ENCODE measurements around the gene S100Z. TPM values are rescaled to one million over a fixed set of nuclear protein-coding genes. Genes with fewer than 3 reads are reported as not detected.
"Not testable (repeated sequence)": the region's sequence is repeated elsewhere in the genome, so short reads cannot be mapped to it uniquely, and the experiment has no call there.

The S100Z gene
- total RNA-seq, 2 experiments from 2014 or later = 2.5 to 2.6 TPM

DNA sequence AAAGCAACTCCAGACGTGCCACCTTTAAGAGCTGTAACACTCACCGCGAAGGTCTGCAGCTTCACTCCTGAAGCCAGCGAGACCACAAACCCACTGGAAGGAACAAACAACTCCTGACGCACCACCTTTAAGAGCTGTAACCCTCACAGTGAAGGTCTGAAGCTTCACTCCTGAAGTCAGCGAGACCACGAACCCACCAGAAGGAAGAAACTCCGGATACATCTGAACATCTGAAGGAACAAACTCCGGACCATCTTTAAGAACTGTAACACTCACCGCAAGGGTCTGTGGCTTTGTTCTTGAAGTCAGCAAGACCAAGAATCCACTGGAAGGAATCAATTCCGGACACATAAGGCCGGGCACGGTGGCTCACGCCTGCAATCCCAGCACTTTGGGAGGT lies 64.9 kb downstream of the S100Z start:
- POLR2A ChIA-PET = not testable (repeated sequence)

DNA sequence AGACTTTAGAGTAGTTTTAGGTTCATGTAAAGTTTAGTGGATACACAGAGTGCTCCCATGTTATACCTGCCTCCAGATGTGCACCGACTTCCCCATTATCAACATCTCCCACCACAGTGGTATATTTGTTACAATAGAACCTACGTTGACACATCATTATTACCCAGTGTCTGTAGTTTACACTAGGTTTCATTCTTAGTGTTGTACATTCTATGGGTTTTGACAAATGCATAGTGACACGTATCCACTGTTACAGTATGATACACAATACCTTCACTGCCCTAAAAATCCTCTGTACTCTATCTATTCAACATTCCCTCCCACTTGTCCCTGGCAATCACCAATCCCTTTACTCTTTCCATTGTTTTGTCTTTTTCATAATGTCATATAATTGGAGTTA lies 68.7 kb downstream of the S100Z start:
- Mint-ChIP-seq H3K27me3 (peaks cover 6% of the 10 kb centered on the region), H3K9me3 (peaks cover 3% of the 10 kb centered on the region), H3K36me3 (ENCODE audit: low read depth) (peaks cover 8% of the 10 kb centered on the region), H3K27ac (no peak overlapping the region), H3K4me3 (no peak overlapping the region), H3K4me1 (no peaks in the 10 kb centered on the region)
- no peak for DNase-seq
- CTCF ChIA-PET = no interaction called here
- POLR2A ChIA-PET = no interaction called here

More for the DNA sequence above, 64.9 kb downstream of the S100Z start:
- H3K9me3 Mint-ChIP-seq; H3K4me3 Mint-ChIP-seq; H3K36me3 Mint-ChIP-seq (ENCODE audit: low read depth); H3K27ac Mint-ChIP-seq; CTCF ChIA-PET; H3K4me1 Mint-ChIP-seq; DNase-seq; H3K27me3 Mint-ChIP-seq: not testable (repeated sequence)

DNA sequence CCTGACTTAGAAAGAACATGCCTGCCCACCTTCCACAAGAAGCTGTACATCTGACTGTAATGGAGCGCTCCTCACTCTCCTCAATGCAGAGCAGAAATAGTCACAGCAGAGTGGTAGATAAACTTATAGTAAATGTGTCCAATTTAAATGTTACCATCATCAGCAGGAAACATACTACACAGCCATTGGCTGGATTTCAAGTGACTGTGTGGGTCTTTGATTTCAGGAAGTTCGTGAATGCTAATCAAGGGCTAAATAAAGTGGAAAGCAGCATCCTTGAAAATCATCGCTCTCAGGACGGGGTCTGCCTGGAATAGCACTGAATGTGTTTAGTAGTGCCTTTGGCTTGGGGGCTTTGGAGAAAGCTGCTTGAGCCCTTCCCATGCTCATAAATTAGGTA lies 70.7 kb downstream of the S100Z start:
- no peaks in the 10 kb centered on the region for H3K9me3 Mint-ChIP-seq
- no peaks in the 10 kb centered on the region for H3K4me1 Mint-ChIP-seq
- POLR2A ChIA-PET = no interaction called here
- CTCF ChIA-PET = no interaction called here
- peaks cover 6% of the 10 kb centered on the region for H3K27me3 Mint-ChIP-seq
- H3K36me3 Mint-ChIP-seq (ENCODE audit: low read depth) = no peaks in the 10 kb centered on the region
- DNase-seq = no peak
- no peak overlapping the region for H3K4me3 Mint-ChIP-seq
- H3K27ac Mint-ChIP-seq = no peak overlapping the region

DNA sequence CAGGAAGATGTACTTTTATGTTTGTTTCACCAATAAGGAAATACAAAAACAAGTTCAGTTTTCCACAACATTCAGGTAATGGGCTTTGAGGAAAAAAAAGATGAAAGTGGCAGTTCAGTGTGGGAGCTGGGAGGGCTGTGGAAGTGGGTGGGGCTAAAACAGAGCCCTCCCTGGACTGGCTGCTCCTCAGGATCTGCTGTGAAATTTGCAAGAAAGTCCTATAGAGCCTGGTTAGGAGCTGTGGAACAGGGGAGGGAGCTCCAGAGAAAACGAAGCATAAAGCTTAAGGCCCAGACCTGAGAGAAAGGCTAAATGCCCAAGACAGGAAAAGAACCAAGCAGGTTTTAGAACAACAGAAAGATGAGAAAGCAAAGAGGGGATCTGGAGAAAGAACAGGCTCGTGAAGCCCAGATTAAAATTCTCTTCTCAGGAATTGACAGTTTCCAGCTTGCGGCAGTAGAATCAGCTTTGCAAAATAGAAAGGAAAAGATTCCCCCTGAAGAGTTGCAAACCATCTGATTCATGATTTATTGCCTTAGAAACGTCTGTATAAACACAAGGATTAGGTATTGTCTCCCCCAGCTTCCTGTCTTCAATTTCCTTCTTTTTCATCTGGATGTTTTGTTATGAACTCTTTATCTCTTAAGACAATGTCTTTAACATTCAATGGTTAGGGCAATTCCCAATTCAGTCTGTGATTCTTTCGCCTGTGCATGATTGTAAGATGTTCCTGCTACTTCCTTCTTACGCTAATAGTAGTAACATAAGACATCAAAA lies 76.7 kb downstream of the S100Z start:
- DNase-seq = no peak
- H3K27me3 Mint-ChIP-seq = peaks cover 11% of the 10 kb centered on the region
- CTCF ChIA-PET = no interaction called here
- POLR2A ChIA-PET = no interaction called here
- no peak overlapping the region for H3K27ac Mint-ChIP-seq
- no peak overlapping the region for H3K4me3 Mint-ChIP-seq
- no peaks in the 10 kb centered on the region for H3K36me3 Mint-ChIP-seq (ENCODE audit: low read depth)
- no peaks in the 10 kb centered on the region for H3K9me3 Mint-ChIP-seq
- H3K4me1 Mint-ChIP-seq = no peaks in the 10 kb centered on the region

DNA sequence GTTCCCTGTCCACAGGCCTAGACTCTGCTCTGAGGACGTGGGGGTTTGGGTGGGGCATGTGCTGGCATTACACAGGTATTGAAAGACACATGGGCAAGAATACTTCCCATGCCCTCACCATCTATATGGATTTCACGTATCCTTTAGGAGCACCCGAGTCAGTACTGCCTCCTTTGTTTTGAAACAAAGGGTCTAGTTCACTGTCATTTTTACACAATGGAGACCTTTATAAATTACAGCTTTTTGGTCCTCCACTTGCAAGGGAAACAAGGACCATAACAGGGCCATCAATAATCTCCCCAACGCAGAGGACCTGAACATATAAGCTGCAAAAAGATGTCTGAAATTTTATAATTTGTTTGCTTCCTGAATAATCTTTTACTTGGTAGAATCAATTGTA lies 78.1 kb downstream of the S100Z start:
- H3K4me3 Mint-ChIP-seq = no peak overlapping the region
- H3K9me3 Mint-ChIP-seq = no peaks in the 10 kb centered on the region
- ChIA-PET POLR2A (no interaction called here), CTCF (no interaction called here)
- no peaks in the 10 kb centered on the region for H3K36me3 Mint-ChIP-seq (ENCODE audit: low read depth)
- H3K27me3 Mint-ChIP-seq = peaks cover 11% of the 10 kb centered on the region
- DNase-seq = no peak
- H3K27ac Mint-ChIP-seq = no peak overlapping the region
- H3K4me1 Mint-ChIP-seq = no peaks in the 10 kb centered on the region

DNA sequence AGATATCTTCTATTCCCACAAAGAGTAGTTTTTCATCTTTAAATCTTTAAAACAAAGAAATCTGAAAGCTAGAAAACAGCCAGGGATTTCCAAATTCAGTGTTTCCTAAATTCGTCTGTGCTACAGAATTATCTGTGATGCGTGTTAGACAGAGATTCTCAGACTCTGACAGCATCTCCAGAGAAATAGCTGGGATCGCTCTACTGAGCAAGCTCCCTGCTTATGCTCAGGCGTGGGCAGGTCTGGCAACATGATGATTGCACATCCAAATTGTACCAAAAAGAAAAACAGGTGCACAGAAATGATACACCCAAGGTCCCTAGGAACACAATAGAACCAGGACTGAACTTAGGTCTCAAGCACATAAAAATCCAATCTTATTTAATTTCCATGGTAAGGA lies 80.3 kb downstream of the S100Z start:
- DNase-seq = no peak
- H3K27ac Mint-ChIP-seq = no peak overlapping the region
- no peaks in the 10 kb centered on the region for H3K36me3 Mint-ChIP-seq (ENCODE audit: low read depth)
- no peaks in the 10 kb centered on the region for H3K9me3 Mint-ChIP-seq
- ChIA-PET POLR2A (no interaction called here), CTCF (no interaction called here)
- no peak overlapping the region for H3K4me3 Mint-ChIP-seq
- H3K4me1 Mint-ChIP-seq = no peaks in the 10 kb centered on the region
- peaks cover 15% of the 10 kb centered on the region for H3K27me3 Mint-ChIP-seq

DNA sequence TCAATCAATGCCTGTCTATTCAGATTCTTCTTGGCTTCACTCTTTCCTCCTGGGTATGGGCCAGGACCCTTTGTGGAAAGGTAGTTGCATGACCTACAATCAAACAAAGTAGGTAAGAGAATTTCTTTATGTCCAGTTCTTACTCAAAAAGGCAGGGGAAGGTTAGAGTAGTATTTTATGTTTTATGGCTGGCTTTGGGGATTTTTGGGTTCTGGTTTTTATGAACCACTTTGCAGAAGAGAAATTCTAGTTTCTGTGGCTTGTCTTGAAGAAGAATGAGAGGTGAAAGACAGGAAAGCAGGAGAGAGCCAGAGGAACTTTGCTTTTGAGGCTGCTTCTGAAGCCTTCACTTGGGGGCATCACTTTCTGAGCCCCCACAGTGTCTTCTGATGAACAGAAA lies 88.4 kb downstream of the S100Z start:
- no peak for DNase-seq
- no peaks in the 10 kb centered on the region for H3K36me3 Mint-ChIP-seq (ENCODE audit: low read depth)
- ChIA-PET CTCF (no interaction called here), POLR2A (no interaction called here)
- H3K27me3 Mint-ChIP-seq = peaks cover 8% of the 10 kb centered on the region
- no peak overlapping the region for H3K27ac Mint-ChIP-seq
- H3K9me3 Mint-ChIP-seq = no peaks in the 10 kb centered on the region
- H3K4me1 Mint-ChIP-seq = peaks cover 15% of the 10 kb centered on the region
- H3K4me3 Mint-ChIP-seq = no peak overlapping the region

DNA sequence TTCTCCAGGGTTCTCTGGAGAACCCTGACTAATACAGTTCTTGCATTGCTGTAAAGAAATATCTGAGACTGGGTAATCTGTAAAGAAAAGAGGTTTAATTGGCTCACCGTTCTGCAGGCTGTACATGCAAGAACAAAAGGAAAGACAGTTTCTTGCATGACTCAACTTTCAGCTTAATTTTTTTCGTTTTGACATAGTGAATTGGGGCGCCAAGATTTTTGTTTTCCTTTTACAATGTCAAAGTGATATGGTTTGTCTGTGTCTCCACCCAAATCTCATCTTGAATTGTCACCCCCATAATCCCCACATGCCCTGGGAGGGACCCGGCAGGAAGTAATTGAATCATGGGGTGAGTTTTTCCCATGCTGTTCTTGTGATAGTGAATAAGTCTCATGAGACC lies 91.2 kb downstream of the S100Z start:
- DNase-seq = no peak
- ChIA-PET POLR2A (no interaction called here), CTCF (no interaction called here)
- Mint-ChIP-seq H3K27me3 (peaks cover 13% of the 10 kb centered on the region), H3K4me1 (peaks cover 15% of the 10 kb centered on the region), H3K36me3 (ENCODE audit: low read depth) (no peaks in the 10 kb centered on the region), H3K9me3 (no peaks in the 10 kb centered on the region), H3K4me3 (no peak overlapping the region), H3K27ac (no peak overlapping the region)

DNA sequence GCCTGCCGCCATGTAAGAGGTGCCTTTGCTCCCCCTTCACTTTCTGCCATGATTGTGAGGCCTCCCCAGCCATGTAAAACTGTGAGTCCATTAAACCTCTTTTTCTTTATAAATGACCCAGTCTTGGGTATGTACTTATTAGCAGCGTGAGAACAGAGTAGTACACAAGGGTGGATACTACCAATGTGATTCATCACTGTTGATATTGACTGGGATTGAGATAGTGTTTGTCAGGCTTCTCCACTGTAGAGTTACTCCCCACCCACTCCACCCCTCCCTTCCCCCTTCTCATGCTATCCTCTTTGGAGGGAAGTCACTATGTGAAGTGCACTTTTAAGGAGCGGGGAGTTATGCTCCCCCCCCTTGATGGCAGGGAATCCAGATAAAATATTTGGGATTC lies 91.6 kb downstream of the S100Z start:
- H3K36me3 Mint-ChIP-seq (ENCODE audit: low read depth) = no peaks in the 10 kb centered on the region
- ChIA-PET POLR2A (no interaction called here), CTCF (no interaction called here)
- H3K27me3 Mint-ChIP-seq = peaks cover 13% of the 10 kb centered on the region
- no peak overlapping the region for H3K4me3 Mint-ChIP-seq
- H3K27ac Mint-ChIP-seq = no peak overlapping the region
- DNase-seq = no peak
- peaks cover 15% of the 10 kb centered on the region for H3K4me1 Mint-ChIP-seq
- H3K9me3 Mint-ChIP-seq = no peaks in the 10 kb centered on the region

DNA sequence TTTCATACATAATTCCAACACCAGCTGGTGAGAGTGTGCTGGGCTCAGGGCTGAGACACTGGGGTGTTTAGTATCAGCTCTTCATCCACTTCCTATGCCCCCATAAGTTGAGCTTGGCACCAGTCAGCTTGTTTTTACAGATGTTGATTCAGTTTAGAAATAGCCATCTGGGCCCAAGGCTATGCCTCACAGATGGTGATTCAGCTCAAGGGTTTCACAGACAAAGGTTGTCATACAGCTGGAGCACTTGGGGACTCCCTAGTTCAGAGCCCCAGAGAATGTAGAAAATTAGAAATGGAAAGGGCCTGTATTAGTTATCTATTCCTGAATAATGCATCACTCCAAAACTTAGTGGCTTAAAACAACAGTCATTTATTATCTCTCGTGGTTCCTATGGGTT lies 92.8 kb downstream of the S100Z start:
- POLR2A ChIA-PET = no interaction called here

DNA sequence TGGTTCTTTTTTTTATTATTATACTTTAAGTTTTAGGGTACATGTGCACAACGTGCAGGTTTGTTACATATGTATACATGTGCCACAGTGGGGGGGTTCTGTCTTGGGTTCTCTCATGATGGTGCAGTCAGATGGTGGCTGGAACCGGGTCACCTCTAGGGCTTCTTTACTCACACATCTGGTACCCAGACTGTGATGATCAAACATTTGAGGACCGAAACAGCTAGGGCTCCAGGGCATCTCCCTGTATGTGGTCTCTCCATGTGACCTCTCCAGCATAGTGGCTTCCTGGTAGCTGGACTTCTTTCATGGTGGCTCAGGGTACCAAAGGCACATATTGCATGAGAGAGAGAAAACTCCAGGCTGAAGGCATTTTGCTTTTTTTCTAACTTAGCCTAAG lies 93.2 kb downstream of the S100Z start:
- Mint-ChIP-seq H3K4me3 (no peak overlapping the region), H3K36me3 (ENCODE audit: low read depth) (no peaks in the 10 kb centered on the region), H3K4me1 (peaks cover 12% of the 10 kb centered on the region), H3K27ac (no peak overlapping the region), H3K9me3 (no peaks in the 10 kb centered on the region), H3K27me3 (peaks cover 21% of the 10 kb centered on the region)
- DNase-seq = no peak
- ChIA-PET POLR2A (no interaction called here), CTCF (no interaction called here)

More for the DNA sequence above, 92.8 kb downstream of the S100Z start:
- H3K9me3 Mint-ChIP-seq = no peaks in the 10 kb centered on the region
- H3K36me3 Mint-ChIP-seq (ENCODE audit: low read depth) = no peaks in the 10 kb centered on the region
- peaks cover 20% of the 10 kb centered on the region for H3K27me3 Mint-ChIP-seq
- H3K27ac Mint-ChIP-seq = no peak overlapping the region
- DNase-seq = no peak
- peaks cover 15% of the 10 kb centered on the region for H3K4me1 Mint-ChIP-seq
- CTCF ChIA-PET = no interaction called here
- H3K4me3 Mint-ChIP-seq = no peak overlapping the region

DNA sequence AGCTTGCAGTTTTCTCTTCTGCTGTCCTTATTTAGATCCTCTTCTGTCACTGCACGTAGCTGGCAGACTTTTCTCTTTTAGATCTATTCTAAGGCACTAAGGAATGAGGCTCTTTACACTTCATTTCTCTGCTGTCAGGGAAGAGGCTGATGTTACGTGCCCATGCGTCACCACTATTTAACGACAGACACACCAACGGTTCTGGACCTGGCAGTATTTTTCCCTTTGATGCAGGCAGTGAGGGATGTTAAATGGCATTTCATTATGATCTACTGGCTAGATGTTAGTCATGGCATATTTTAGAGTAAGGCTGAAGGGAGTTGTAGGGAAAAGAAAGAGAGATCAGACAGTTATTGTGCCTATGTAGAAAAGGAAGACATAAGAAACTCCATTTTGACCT lies 94.8 kb downstream of the S100Z start:
- H3K27me3 Mint-ChIP-seq = peaks cover 30% of the 10 kb centered on the region
- no peaks in the 10 kb centered on the region for H3K9me3 Mint-ChIP-seq
- no peak for DNase-seq
- POLR2A ChIA-PET = no interaction called here
- H3K4me1 Mint-ChIP-seq = peaks cover 9% of the 10 kb centered on the region
- CTCF ChIA-PET = no interaction called here
- H3K27ac Mint-ChIP-seq = no peak overlapping the region
- H3K4me3 Mint-ChIP-seq = no peak overlapping the region
- H3K36me3 Mint-ChIP-seq (ENCODE audit: low read depth) = no peaks in the 10 kb centered on the region

DNA sequence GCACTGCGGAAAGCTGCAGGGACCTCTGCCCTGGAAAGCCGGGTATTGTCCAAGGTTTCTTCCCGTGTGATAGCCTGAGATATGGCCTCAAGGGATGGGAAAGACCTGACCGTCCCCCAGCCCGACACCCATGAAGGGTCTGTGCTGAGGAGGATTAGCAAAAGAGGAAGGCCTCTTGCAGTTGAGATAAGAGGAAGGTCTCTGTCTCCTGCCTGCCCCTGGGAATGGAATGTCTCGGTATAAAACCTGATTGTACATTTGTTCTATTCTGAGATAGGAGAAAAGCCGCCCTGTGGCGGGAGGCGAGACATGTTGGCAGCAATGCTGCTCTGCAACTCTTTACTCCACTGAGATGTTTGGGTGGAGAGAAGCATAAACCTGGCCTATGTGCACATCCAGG lies 95.4 kb downstream of the S100Z start:
- H3K36me3 Mint-ChIP-seq (ENCODE audit: low read depth); H3K4me1 Mint-ChIP-seq; H3K27ac Mint-ChIP-seq; DNase-seq; POLR2A ChIA-PET; H3K9me3 Mint-ChIP-seq; CTCF ChIA-PET; H3K4me3 Mint-ChIP-seq: not testable (repeated sequence)
- H3K27me3 Mint-ChIP-seq = peaks cover 32% of the 10 kb centered on the region

DNA sequence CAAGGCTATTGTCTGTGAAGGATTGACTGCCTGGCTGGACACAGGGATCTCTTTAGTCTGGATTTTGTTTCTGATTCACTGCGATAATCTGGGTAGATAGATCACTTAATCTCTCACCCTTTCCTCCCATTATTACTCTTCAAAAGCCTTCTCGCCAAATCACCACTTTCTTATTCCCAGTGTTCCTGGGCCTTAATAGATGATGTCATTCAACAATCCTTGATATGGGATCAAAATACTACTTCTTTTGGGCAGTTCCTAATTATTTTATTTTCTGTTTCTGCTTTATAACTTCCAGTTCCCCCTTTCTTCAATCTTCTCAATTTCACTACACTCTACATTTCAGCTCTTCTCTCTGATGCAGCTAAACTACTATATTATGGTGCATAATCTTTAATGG lies 96.3 kb downstream of the S100Z start:
- Mint-ChIP-seq H3K36me3 (ENCODE audit: low read depth) (no peaks in the 10 kb centered on the region), H3K27ac (no peak overlapping the region), H3K9me3 (no peaks in the 10 kb centered on the region), H3K27me3 (peaks cover 37% of the 10 kb centered on the region), H3K4me1 (peaks cover 3% of the 10 kb centered on the region), H3K4me3 (no peak overlapping the region)
- no peak for DNase-seq
- ChIA-PET CTCF (no interaction called here), POLR2A (no interaction called here)

Measured in activated CD4-positive, alpha-beta memory T cell treated with anti-CD3 and anti-CD28 coated beads, Interleukin-2, amount 10 ng/mL, durations not matched to agents 7 days and 5 days (primary cell).